HepG2 (cell line): ENCODE data around the gene SOAT2. TPM values are rescaled to one million over a fixed set of nuclear protein-coding genes. Genes with fewer than 3 reads are reported as not detected.
A peak's percentile ranks its signal among the peaks of the same experiment; 100 is the strongest.

ENCODE experiments used
- CCAR2 ChIP-seq: fragments of 200-400 bp; formaldehyde crosslinking; optimal IDR thresholded peaks from 2 replicates; pipeline ENCODE3; 2018; ENCODE audit warnings: low read depth, mild to moderate bottlenecking, low read length, moderate library complexity
- CREM ChIP-seq, 2 experiments: sonication (generic) in 1 of 2; formaldehyde crosslinking in 1 of 2; IDR thresholded peaks; 2 replicates each; pipeline versions ENCODE4 v1.4.0 to v1.6.1; 2016 to 2020; ENCODE audit warnings: antibody characterized with exemption in 1 of 2, mild to moderate bottlenecking in 1 of 2, missing genetic modification reagents in 1 of 2
- HMG20A ChIP-seq: IDR thresholded peaks from 2 replicates; pipeline ENCODE4 v1.6.1; 2016; ENCODE audit warnings: borderline replicate concordance
- KAT8 ChIP-seq: IDR thresholded peaks from 2 replicates; pipeline ENCODE4 v1.6.1; 2016; ENCODE audit warnings: missing genetic modification reagents, missing compliant biosample characterization
- MXD4 ChIP-seq: IDR thresholded peaks from 2 replicates; pipeline ENCODE4 v1.6.1; 2016; ENCODE audit warnings: mild to moderate bottlenecking, missing biosample characterization, missing genetic modification reagents
- NCOA2 ChIP-seq: sonication (generic); formaldehyde crosslinking; IDR thresholded peaks from 2 replicates; pipeline ENCODE4 v1.8.0; 2022; ENCODE audit warnings: inconsistent platforms
- PHB2 ChIP-seq: fragments of 450-650 bp; IDR thresholded peaks from 2 replicates; pipeline ENCODE4 v1.6.1; 2018; ENCODE audit not compliant: partially characterized antibody
- RELA ChIP-seq: sonication (generic); formaldehyde crosslinking; IDR thresholded peaks from 2 replicates; pipeline ENCODE4 v1.4.0; 2020; ENCODE audit warnings: missing genetic modification reagents
- SP5 ChIP-seq: IDR thresholded peaks from 2 replicates; pipeline ENCODE4 v1.6.1; 2016; ENCODE audit warnings: low read depth, borderline replicate concordance
- THYN1 ChIP-seq: sonication (generic); formaldehyde crosslinking; IDR thresholded peaks from 2 replicates; pipeline ENCODE4 v1.8.1; 2023; ENCODE audit warnings: low read depth, mild to moderate bottlenecking, moderate library complexity, missing genetic modification reagents, borderline replicate concordance
- ZBTB8A ChIP-seq: sonication (generic); formaldehyde crosslinking; IDR thresholded peaks from 2 replicates; pipeline ENCODE4 v1.4.0; 2020; ENCODE audit warnings: mild to moderate bottlenecking, low read depth, missing genetic modification reagents, borderline replicate concordance
- ZNF234 ChIP-seq: sonication (generic); formaldehyde crosslinking; conservative IDR thresholded peaks from 2 replicates; pipeline ENCODE4 v1.5.1; 2020; ENCODE audit warnings: mild to moderate bottlenecking, missing genetic modification reagents
- ZNF335 ChIP-seq: sonication (generic); formaldehyde crosslinking; IDR thresholded peaks from 2 replicates; pipeline ENCODE4 v1.4.0; 2020; ENCODE audit warnings: missing genetic modification reagents
- ZNF460 ChIP-seq: sonication (generic); formaldehyde crosslinking; IDR thresholded peaks from 2 replicates; pipeline ENCODE4 v1.5.1; 2020; ENCODE audit warnings: missing genetic modification reagents, mild to moderate bottlenecking, borderline replicate concordance
- ZNF773 ChIP-seq: sonication (generic); formaldehyde crosslinking; IDR thresholded peaks from 2 replicates; pipeline ENCODE4 v1.4.0; 2020; ENCODE audit warnings: missing genetic modification reagents, borderline replicate concordance
- ZNF788 ChIP-seq: sonication (generic); formaldehyde crosslinking; IDR thresholded peaks from 2 replicates; pipeline ENCODE4 v1.5.0; 2020; ENCODE audit warnings: mild to moderate bottlenecking, missing genetic modification reagents, borderline replicate concordance
- polyA plus RNA-seq, 8 experiments: library from polyadenylated mRNA; depleted of rRNA in 3 of 8; stranded (reverse) in 7 of 8; unstranded in 1 of 8; fragments of >200 nt; fragmentation: Illumina TruSeq in 4 of 8; extraction: Trizol in 4 of 8; gene quantifications; 2 replicates each; pipeline versions ENCODE4 v1.2.1 to v1.2.3, GENCODE V29; 2011 to 2016; ENCODE audit warnings: low read depth in 4 of 8, missing spikeins in 1 of 8, mixed read lengths in 1 of 8; ENCODE audit not compliant: insufficient read depth in 1 of 8
- total RNA-seq, 5 experiments: library from RNA; depleted of rRNA; stranded (reverse); fragments of >200 nt; fragmentation: Illumina TruSeq; extraction: Trizol; gene quantifications; 2 replicates each; pipeline ENCODE4 v1.2.3, GENCODE V29; 2016; ENCODE audit warnings: low read depth in 1 of 5
- TF ChIP-seq, protein P1 (sequence below): sonication (generic); formaldehyde crosslinking; IDR thresholded peaks from 2 replicates; pipeline ENCODE4 v1.5.0; 2020; ENCODE audit warnings: mild to moderate bottlenecking, missing genetic modification reagents
- TF ChIP-seq, protein P2 (sequence below): sonication (generic); formaldehyde crosslinking; IDR thresholded peaks from 2 replicates; pipeline ENCODE4; 2020; ENCODE audit warnings: missing genetic modification reagents, mild to moderate bottlenecking, borderline replicate concordance
- TF ChIP-seq, protein P3 (sequence below): sonication (generic); formaldehyde crosslinking; IDR thresholded peaks from 2 replicates; pipeline ENCODE4 v1.5.0; 2020; ENCODE audit warnings: mild to moderate bottlenecking, missing genetic modification reagents, borderline replicate concordance
- TF ChIP-seq, protein P4 (sequence below): sonication (generic); formaldehyde crosslinking; IDR thresholded peaks from 2 replicates; pipeline ENCODE4 v1.4.0; 2020; ENCODE audit warnings: missing genetic modification reagents
- TF ChIP-seq, protein P5 (sequence below): sonication (generic); formaldehyde crosslinking; IDR thresholded peaks from 2 replicates; pipeline ENCODE4 v1.8.0; 2022; ENCODE audit warnings: mild to moderate bottlenecking, missing genetic modification reagents, borderline replicate concordance

The SOAT2 gene
- total and polyA plus RNA-seq, 2 of the 13 experiments (the other 11 are each of a cell fraction or from before 2014, with no cell fraction given): 14.9 to 108 TPM

DNA sequence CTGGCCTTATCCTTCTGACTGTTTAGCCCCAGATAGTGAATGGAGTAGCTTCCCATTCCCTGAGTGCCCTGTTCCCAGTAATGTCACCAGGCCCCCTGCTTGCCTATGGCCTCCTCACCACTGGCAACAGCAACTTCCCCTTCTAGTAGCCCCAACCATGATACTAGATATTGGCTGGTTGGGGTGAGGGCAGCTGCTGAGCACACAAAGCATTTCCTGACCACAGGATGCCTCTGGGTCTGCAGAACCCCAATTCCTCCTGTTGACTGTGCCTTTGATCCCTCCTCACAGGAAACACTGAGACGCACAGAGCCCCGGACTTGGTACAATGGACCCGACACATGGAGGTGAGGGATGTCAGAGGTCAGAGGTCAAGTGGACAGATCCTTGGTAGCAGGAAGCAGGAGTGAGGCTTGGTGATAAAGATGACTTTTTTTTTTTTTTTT, 597 bp downstream of the SOAT2 start (continued):
- TF ChIP-seq, protein P1, sequence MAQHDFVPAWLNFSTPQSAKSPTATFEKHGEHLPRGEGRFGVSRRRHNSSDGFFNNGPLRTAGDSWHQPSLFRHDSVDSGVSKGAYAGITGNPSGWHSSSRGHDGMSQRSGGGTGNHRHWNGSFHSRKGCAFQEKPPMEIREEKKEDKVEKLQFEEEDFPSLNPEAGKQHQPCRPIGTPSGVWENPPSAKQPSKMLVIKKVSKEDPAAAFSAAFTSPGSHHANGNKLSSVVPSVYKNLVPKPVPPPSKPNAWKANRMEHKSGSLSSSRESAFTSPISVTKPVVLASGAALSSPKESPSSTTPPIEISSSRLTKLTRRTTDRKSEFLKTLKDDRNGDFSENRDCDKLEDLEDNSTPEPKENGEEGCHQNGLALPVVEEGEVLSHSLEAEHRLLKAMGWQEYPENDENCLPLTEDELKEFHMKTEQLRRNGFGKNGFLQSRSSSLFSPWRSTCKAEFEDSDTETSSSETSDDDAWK: no peak
- TF ChIP-seq RELA (no peak), KAT8 (CRISPR knock-in tag) (no peak), NCOA2 (CRISPR knock-in tag) (peak; percentile 79), ZNF773 (CRISPR knock-in tag) (no peak), MXD4 (CRISPR knock-in tag) (no peak), PHB2 (no peak), CCAR2 (peak; percentile 59), ZNF335 (peak; percentile 84; the same call in 1 of the 2 replicates), THYN1 (CRISPR knock-in tag) (no peak), HMG20A (CRISPR knock-in tag) (peak; percentile 29; the same call in 1 of the 2 replicates), ZNF788 (CRISPR knock-in tag) (no peak), ZBTB8A (CRISPR knock-in tag) (no peak), CREM (IDR thresholded peaks at IDR 0.05) (peak; percentile 69; the same call in 1 of the 2 replicates), CREM (CRISPR knock-in tag; IDR thresholded peaks at IDR 0.05) (no peak), SP5 (CRISPR knock-in tag) (0 out of 2 replicates have a peak, but pooled peaks have one; percentile 40), ZNF460 (no peak), ZNF234 (CRISPR knock-in tag) (no peak)
- TF ChIP-seq, protein P2, sequence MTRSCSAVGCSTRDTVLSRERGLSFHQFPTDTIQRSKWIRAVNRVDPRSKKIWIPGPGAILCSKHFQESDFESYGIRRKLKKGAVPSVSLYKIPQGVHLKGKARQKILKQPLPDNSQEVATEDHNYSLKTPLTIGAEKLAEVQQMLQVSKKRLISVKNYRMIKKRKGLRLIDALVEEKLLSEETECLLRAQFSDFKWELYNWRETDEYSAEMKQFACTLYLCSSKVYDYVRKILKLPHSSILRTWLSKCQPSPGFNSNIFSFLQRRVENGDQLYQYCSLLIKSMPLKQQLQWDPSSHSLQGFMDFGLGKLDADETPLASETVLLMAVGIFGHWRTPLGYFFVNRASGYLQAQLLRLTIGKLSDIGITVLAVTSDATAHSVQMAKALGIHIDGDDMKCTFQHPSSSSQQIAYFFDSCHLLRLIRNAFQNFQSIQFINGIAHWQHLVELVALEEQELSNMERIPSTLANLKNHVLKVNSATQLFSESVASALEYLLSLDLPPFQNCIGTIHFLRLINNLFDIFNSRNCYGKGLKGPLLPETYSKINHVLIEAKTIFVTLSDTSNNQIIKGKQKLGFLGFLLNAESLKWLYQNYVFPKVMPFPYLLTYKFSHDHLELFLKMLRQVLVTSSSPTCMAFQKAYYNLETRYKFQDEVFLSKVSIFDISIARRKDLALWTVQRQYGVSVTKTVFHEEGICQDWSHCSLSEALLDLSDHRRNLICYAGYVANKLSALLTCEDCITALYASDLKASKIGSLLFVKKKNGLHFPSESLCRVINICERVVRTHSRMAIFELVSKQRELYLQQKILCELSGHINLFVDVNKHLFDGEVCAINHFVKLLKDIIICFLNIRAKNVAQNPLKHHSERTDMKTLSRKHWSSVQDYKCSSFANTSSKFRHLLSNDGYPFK (CRISPR knock-in tag): no peak
- TF ChIP-seq, protein P3, sequence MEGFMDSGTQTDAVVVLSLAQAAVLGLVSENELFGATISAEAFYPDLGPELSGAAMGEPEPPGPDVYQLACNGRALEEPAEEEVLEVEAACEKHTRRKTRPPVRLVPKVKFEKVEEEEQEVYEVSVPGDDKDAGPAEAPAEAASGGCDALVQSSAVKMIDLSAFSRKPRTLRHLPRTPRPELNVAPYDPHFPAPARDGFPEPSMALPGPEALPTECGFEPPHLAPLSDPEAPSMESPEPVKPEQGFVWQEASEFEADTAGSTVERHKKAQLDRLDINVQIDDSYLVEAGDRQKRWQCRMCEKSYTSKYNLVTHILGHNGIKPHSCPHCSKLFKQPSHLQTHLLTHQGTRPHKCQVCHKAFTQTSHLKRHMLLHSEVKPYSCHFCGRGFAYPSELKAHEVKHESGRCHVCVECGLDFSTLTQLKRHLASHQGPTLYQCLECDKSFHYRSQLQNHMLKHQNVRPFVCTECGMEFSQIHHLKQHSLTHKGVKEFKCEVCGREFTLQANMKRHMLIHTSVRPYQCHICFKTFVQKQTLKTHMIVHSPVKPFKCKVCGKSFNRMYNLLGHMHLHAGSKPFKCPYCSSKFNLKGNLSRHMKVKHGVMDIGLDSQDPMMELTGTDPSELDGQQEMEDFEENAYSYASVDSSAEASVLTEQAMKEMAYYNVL: peak; percentile 61; the same call in 1 of the 2 replicates
- TF ChIP-seq, protein P4, sequence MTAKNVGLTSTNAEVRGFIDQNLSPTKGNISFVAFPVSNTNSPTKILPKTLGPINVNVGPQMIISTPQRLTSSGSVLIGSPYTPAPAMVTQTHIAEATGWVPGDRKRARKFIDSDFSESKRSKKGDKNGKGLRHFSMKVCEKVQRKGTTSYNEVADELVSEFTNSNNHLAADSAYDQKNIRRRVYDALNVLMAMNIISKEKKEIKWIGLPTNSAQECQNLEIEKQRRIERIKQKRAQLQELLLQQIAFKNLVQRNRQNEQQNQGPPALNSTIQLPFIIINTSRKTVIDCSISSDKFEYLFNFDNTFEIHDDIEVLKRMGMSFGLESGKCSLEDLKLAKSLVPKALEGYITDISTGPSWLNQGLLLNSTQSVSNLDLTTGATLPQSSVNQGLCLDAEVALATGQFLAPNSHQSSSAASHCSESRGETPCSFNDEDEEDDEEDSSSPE (CRISPR knock-in tag): peak; percentile 20; the same call in 1 of the 2 replicates
- TF ChIP-seq, protein P5, sequence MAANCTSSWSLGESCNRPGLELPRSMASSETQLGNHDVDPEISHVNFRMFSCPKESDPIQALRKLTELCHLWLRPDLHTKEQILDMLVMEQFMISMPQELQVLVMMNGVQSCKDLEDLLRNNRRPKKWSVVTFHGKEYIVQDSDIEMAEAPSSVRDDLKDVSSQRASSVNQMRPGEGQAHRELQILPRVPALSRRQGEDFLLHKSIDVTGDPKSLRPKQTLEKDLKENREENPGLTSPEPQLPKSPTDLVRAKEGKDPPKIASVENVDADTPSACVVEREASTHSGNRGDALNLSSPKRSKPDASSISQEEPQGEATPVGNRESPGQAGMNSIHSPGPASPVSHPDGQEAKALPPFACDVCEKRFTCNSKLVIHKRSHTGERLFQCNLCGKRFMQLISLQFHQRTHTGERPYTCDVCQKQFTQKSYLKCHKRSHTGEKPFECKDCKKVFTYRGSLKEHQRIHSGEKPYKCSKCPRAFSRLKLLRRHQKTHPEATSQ (CRISPR knock-in tag): no peak
